Transverse colon (tissue), 4 donors: ENCODE data around the gene MAP2K5. TPM values are rescaled to one million over a fixed set of nuclear protein-coding genes. Genes with fewer than 3 reads are reported as not detected.

Experiments
- DNase-seq: peaks from one replicate; pipeline ENCODE4 v3.0.0-alpha.2; 2019
- H3K27ac ChIP-seq, 4 donors: fragments of 200-600 bp; sonication (generic); 2 replicates each; pipeline ENCODE4 v1.5.1; 2016 to 2018; ENCODE audit warnings: inconsistent platforms in 4 of 4
- H3K27me3 ChIP-seq: fragments of 200-600 bp; sonication (generic); 2 replicates; pipeline ENCODE4 v1.5.1; 2017; ENCODE audit warnings: inconsistent platforms
- H3K36me3 ChIP-seq, 4 donors: fragments of 200-600 bp; sonication (generic); 2 replicates each; pipeline ENCODE4 v1.5.1; 2017 to 2019; ENCODE audit warnings: inconsistent platforms in 4 of 4
- H3K4me1 ChIP-seq, 4 donors: fragments of 200-600 bp; sonication (generic); 2 replicates each; pipeline ENCODE4 v1.5.1; 2017 to 2020; ENCODE audit warnings: inconsistent platforms in 4 of 4
- H3K4me3 ChIP-seq, 4 donors: fragments of 200-600 bp; sonication (generic); 1 replicate in 1 of 4; 2 replicates in 3 of 4; pipeline versions ENCODE4 v1.5.1 to v1.6.1; 2017 to 2019; ENCODE audit warnings: inconsistent platforms in 4 of 4
- H3K9me3 ChIP-seq, 2 donors: fragments of 200-600 bp; sonication (generic); 2 replicates each; pipeline ENCODE4 v1.5.1; 2017 to 2019; ENCODE audit warnings: inconsistent platforms in 2 of 2
- CTCF ChIP-seq, 5 experiments: fragments of 200-600 bp in 3 of 5; fragments of 450-650 bp in 2 of 5; sonication (generic) in 3 of 5; IDR thresholded peaks; 1 replicate in 2 of 5; 2 replicates in 3 of 5; pipeline ENCODE4 v1.5.1; 2016 to 2017; ENCODE audit warnings: antibody characterized with exemption in 5 of 5, inconsistent platforms in 3 of 5, mild to moderate bottlenecking in 2 of 5, moderate library complexity in 1 of 5
- EP300 ChIP-seq: sonication (generic); formaldehyde crosslinking; IDR thresholded peaks from one replicate; pipeline ENCODE4 v1.6.1; 2017; ENCODE audit warnings: antibody characterized with exemption, low read depth
- POLR2A ChIP-seq: fragments of 450-650 bp; IDR thresholded peaks from one replicate; pipeline ENCODE4 v1.6.1; 2016; ENCODE audit warnings: antibody characterized with exemption, mild to moderate bottlenecking, moderate library complexity
- POLR2AphosphoS5 ChIP-seq, 3 donors: sonication (generic); formaldehyde crosslinking; IDR thresholded peaks; one replicate each; pipeline ENCODE4 v1.6.1; 2016; ENCODE audit warnings: antibody characterized with exemption in 3 of 3
- WGBS, 2 donors: methylation state at CpG; one replicate each; pipeline ENCODE4 v1.1.5; 2018; ENCODE audit warnings: low coverage in 1 of 2; 5-methylcytosine and 5-hydroxymethylcytosine counted together
- in situ Hi-C, 4 donors: fragments of 200-750 bp; cut with MboI; loops; one replicate each; pipeline versions ENCODE4 v1.15.0 to v1.15.1; 2017; ENCODE audit warnings: low sequenced_read_pairs in 3 of 4, low pct_ligation_motif_present in 1 of 4, low pct_unique_long_range_greater_than_20kb in 1 of 4
- intact Hi-C: fragments of 100-400 bp; cut with DNase I; formaldehyde crosslinking; loops from one replicate; pipeline ENCODE4 v1.15.1; 2023; ENCODE audit warnings: low total_unique reads
- total RNA-seq, 4 donors: library from RNA; depleted of rRNA; stranded (reverse); fragments of >200 nt; gene quantifications; one replicate each; pipeline ENCODE4 v1.1.0, GENCODE V29; 2016

MAP2K5 gene
- total RNA-seq, 4 donors from 2014 or later, result 19.8 to 320 (median 21.1) TPM

- H3K4me1 ChIP-seq, result no peaks in the 10 kb centered on the region
- H3K27ac ChIP-seq, result no peak overlapping the region
- no peak for DNase-seq
- no peaks in the 10 kb centered on the region for H3K36me3 ChIP-seq
- TF ChIP-seq POLR2AphosphoS5 (IDR thresholded peaks at IDR 0.05), result no peak
- no peak for TF ChIP-seq EP300
- TF ChIP-seq POLR2A, result no peak
- TF ChIP-seq CTCF (IDR thresholded peaks at IDR 0.05), result no peak
- intact Hi-C loops, result no loop called here
- H3K4me3 ChIP-seq, result no peak overlapping the region
- 85 to 87% methylated on average over 2 of the region's 2 CpGs for WGBS, 2 donors
- no peaks in the 10 kb centered on the region for H3K27me3 ChIP-seq
- no peaks in the 10 kb centered on the region for H3K9me3 ChIP-seq
- in situ Hi-C loops, result no loop called here
Measured at GRCh38 chr15:67775250-67775649, 232.7 kb downstream of the MAP2K5 start.

- DNase-seq, result no peak
- Histone ChIP-seq H3K36me3 (no peaks in the 10 kb centered on the region), H3K27ac (no peak overlapping the region), H3K27me3 (no peaks in the 10 kb centered on the region), H3K9me3 (no peaks in the 10 kb centered on the region), H3K4me3 (no peak overlapping the region), H3K4me1 (no peaks in the 10 kb centered on the region)
- in situ Hi-C loops (no loop called here), intact Hi-C loops (no loop called here)
- 89 to 95% methylated on average over 3 of the region's 3 CpGs for WGBS, 2 donors
- TF ChIP-seq CTCF (IDR thresholded peaks at IDR 0.05) (no peak), POLR2A (no peak), POLR2AphosphoS5 (IDR thresholded peaks at IDR 0.05) (no peak), EP300 (no peak)
Measured at GRCh38 chr15:67775998-67776397, 233.5 kb downstream of the MAP2K5 start.

- 82% methylated on average over 3 of the region's 3 CpGs; no CpG with 5 or more reads in 1 of the 2 donors for WGBS, 2 donors
- Histone ChIP-seq H3K9me3 (no peaks in the 10 kb centered on the region), H3K27ac (no peak overlapping the region), H3K27me3 (no peaks in the 10 kb centered on the region), H3K36me3 (no peaks in the 10 kb centered on the region), H3K4me1 (no peaks in the 10 kb centered on the region), H3K4me3 (no peak overlapping the region)
- no peak for TF ChIP-seq POLR2AphosphoS5 (IDR thresholded peaks at IDR 0.05)
- no peak for TF ChIP-seq EP300
- no peak for TF ChIP-seq CTCF (IDR thresholded peaks at IDR 0.05)
- no peak for TF ChIP-seq POLR2A
- intact Hi-C loops (no loop called here), in situ Hi-C loops (no loop called here)
- no peak for DNase-seq
Measured at GRCh38 chr15:67776600-67776999, 234.1 kb downstream of the MAP2K5 start.

- no peaks in the 10 kb centered on the region for H3K4me1 ChIP-seq
- no peak for DNase-seq
- 86 to 100% methylated on average over 3 to 5 of the region's 5 CpGs for WGBS, 2 donors
- TF ChIP-seq EP300, result no peak
- no peak for TF ChIP-seq POLR2AphosphoS5 (IDR thresholded peaks at IDR 0.05)
- no peak for TF ChIP-seq POLR2A
- no peak for TF ChIP-seq CTCF (IDR thresholded peaks at IDR 0.05)
- H3K4me3 ChIP-seq, result no peak overlapping the region
- no peaks in the 10 kb centered on the region for H3K9me3 ChIP-seq
- no peaks in the 10 kb centered on the region for H3K27me3 ChIP-seq
- intact Hi-C loops (no loop called here), in situ Hi-C loops (no loop called here)
- no peaks in the 10 kb centered on the region for H3K36me3 ChIP-seq
- no peak overlapping the region for H3K27ac ChIP-seq
Measured at GRCh38 chr15:67777071-67777470, 234.6 kb downstream of the MAP2K5 start.
